ENCODE measurements around the gene GLCE. TPM values are rescaled to one million over a fixed set of nuclear protein-coding genes. Genes with fewer than 3 reads are reported as not detected.

Gene GLCE
- total RNA-seq, 2 donors from 2014 or later, result 6.6 to 9.3 TPM

GRCh38 chr15:69133862-69134519 is 26.4 kb upstream of the GLCE start:
- 83 to 93% methylated on average over 5 of the region's 5 CpGs for WGBS, 2 donors

GRCh38 chr15:69134791-69135190 is 25.6 kb upstream of the GLCE start:
- no peak for ATAC-seq
- no peak overlapping the region for H3K27ac ChIP-seq

More at GRCh38 chr15:69133862-69134519, 26.4 kb upstream of the GLCE start:
- no peak overlapping the region for H3K27ac ChIP-seq
- DNase-seq (no peak), ATAC-seq (no peak)
- H3K9me3 ChIP-seq, result no peaks in the 10 kb centered on the region
- no peaks in the 10 kb centered on the region for H3K4me1 ChIP-seq
- no peaks in the 10 kb centered on the region for H3K36me3 ChIP-seq (replicated peaks in 1 of 2; ENCODE audit: insufficient read depth in 1 of 2, low read depth in 2 of 2)
- no peaks in the 10 kb centered on the region for H3K27me3 ChIP-seq
- no peak for TF ChIP-seq POLR2A (IDR thresholded peaks at IDR 0.05)
- TF ChIP-seq, protein P1, sequence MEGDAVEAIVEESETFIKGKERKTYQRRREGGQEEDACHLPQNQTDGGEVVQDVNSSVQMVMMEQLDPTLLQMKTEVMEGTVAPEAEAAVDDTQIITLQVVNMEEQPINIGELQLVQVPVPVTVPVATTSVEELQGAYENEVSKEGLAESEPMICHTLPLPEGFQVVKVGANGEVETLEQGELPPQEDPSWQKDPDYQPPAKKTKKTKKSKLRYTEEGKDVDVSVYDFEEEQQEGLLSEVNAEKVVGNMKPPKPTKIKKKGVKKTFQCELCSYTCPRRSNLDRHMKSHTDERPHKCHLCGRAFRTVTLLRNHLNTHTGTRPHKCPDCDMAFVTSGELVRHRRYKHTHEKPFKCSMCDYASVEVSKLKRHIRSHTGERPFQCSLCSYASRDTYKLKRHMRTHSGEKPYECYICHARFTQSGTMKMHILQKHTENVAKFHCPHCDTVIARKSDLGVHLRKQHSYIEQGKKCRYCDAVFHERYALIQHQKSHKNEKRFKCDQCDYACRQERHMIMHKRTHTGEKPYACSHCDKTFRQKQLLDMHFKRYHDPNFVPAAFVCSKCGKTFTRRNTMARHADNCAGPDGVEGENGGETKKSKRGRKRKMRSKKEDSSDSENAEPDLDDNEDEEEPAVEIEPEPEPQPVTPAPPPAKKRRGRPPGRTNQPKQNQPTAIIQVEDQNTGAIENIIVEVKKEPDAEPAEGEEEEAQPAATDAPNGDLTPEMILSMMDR (IDR thresholded peaks at IDR 0.05), result no peak
- intact Hi-C loops (cut with DNase I), result no loop called here
- no peak overlapping the region for H3K4me3 ChIP-seq

GRCh38 chr15:69135499-69135898 is 24.9 kb upstream of the GLCE start:
- Histone ChIP-seq H3K4me3 (no peak overlapping the region), H3K36me3 (replicated peaks in 1 of 2; ENCODE audit: insufficient read depth in 1 of 2, low read depth in 2 of 2) (no peaks in the 10 kb centered on the region), H3K9me3 (no peaks in the 10 kb centered on the region), H3K27ac (no peak overlapping the region), H3K4me1 (no peaks in the 10 kb centered on the region), H3K27me3 (no peaks in the 10 kb centered on the region)
- DNase-seq (no peak), ATAC-seq (no peak)
- WGBS, 2 donors, result 75 to 78% methylated on average over 2 of the region's 2 CpGs
- TF ChIP-seq POLR2A (IDR thresholded peaks at IDR 0.05), result no peak
- TF ChIP-seq, protein P1 (IDR thresholded peaks at IDR 0.05), result no peak
- intact Hi-C loops (cut with DNase I), result no loop called here

More at GRCh38 chr15:69134791-69135190, 25.6 kb upstream of the GLCE start:
- no peaks in the 10 kb centered on the region for H3K9me3 ChIP-seq
- H3K36me3 ChIP-seq (replicated peaks in 1 of 2; ENCODE audit: insufficient read depth in 1 of 2, low read depth in 2 of 2), result no peaks in the 10 kb centered on the region
- TF ChIP-seq POLR2A (IDR thresholded peaks at IDR 0.05), result no peak
- TF ChIP-seq, protein P1 (IDR thresholded peaks at IDR 0.05), result no peak
- H3K4me1 ChIP-seq, result no peaks in the 10 kb centered on the region
- DNase-seq, result no peak
- no peaks in the 10 kb centered on the region for H3K27me3 ChIP-seq
- 61 to 69% methylated on average over 2 of the region's 2 CpGs for WGBS, 2 donors
- H3K4me3 ChIP-seq, result no peak overlapping the region
- intact Hi-C loops (cut with DNase I), result no loop called here

GRCh38 chr15:69138963-69139362 is 21.5 kb upstream of the GLCE start:
- DNase-seq (no peak), ATAC-seq (no peak)
- no peaks in the 10 kb centered on the region for H3K27me3 ChIP-seq
- WGBS, 2 donors, result 66 to 68% methylated on average over 4 of the region's 4 CpGs
- TF ChIP-seq, protein P1 (IDR thresholded peaks at IDR 0.05), result no peak
- no peak for TF ChIP-seq POLR2A (IDR thresholded peaks at IDR 0.05)
- no peak overlapping the region for H3K27ac ChIP-seq
- H3K4me1 ChIP-seq, result no peaks in the 10 kb centered on the region
- intact Hi-C loops (cut with DNase I), result no loop called here
- H3K36me3 ChIP-seq (replicated peaks in 1 of 2; ENCODE audit: insufficient read depth in 1 of 2, low read depth in 2 of 2), result no peaks in the 10 kb centered on the region
- no peak overlapping the region for H3K4me3 ChIP-seq
- no peaks in the 10 kb centered on the region for H3K9me3 ChIP-seq

- no peak for ATAC-seq
- Histone ChIP-seq H3K27ac (no peak overlapping the region), H3K4me1 (no peaks in the 10 kb centered on the region), H3K27me3 (no peaks in the 10 kb centered on the region), H3K9me3 (no peaks in the 10 kb centered on the region), H3K36me3 (replicated peaks in 1 of 2; ENCODE audit: insufficient read depth in 1 of 2, low read depth in 2 of 2) (no peaks in the 10 kb centered on the region), H3K4me3 (no peak overlapping the region)
- no peak for DNase-seq
- WGBS, 2 donors, result 76 to 83% methylated on average over 13 of the region's 13 CpGs
- intact Hi-C loops (cut with DNase I), result no loop called here
- TF ChIP-seq POLR2A (IDR thresholded peaks at IDR 0.05), result no peak
- TF ChIP-seq, protein P1 (IDR thresholded peaks at IDR 0.05), result no peak
Observed at GRCh38 chr15:69140306-69140705, 20.1 kb upstream of the GLCE start.
